Left ventricle myocardium inferior (tissue), 1 donor: ENCODE measurements around the gene PELI1. TPM values are rescaled to one million over a fixed set of nuclear protein-coding genes. Genes with fewer than 3 reads are reported as not detected.

Experiments
- DNase-seq: peaks from one replicate; pipeline ENCODE4 v3.0.0-alpha.2; 2020
- H3K27ac ChIP-seq: fragments of 200-600 bp; replicated peaks from 2 replicates; pipeline ENCODE4 v1.8.0; 2021
- H3K27me3 ChIP-seq: fragments of 200-600 bp; 2 replicates; pipeline ENCODE4 v1.8.0; 2021; ENCODE audit warnings: low read depth
- H3K36me3 ChIP-seq: fragments of 200-600 bp; 2 replicates; pipeline ENCODE4 v1.8.0; 2021
- H3K4me1 ChIP-seq: fragments of 200-600 bp; 2 replicates; pipeline ENCODE4 v1.8.0; 2021
- H3K4me3 ChIP-seq: fragments of 200-600 bp; 2 replicates; pipeline ENCODE4 v1.8.0; 2021; ENCODE audit warnings: mild to moderate bottlenecking, moderate library complexity
- H3K9me3 ChIP-seq: fragments of 200-600 bp; replicated peaks from 2 replicates; pipeline ENCODE4 v1.8.0; 2021
- CTCF ChIP-seq: fragments of 200-600 bp; IDR thresholded peaks from 2 replicates; pipeline ENCODE4 v1.8.0; 2021; ENCODE audit warnings: antibody characterized with exemption, mild to moderate bottlenecking, borderline replicate concordance
- intact Hi-C: fragments of 100-400 bp; cut with micrococcal nuclease; formaldehyde crosslinking; loops from one replicate; pipeline ENCODE4 v1.11.0; 2022
- total RNA-seq: library from RNA; stranded (reverse); fragmentation: NEBNext Ultra II Directional; extraction: Animal tissue kit (Norgen Biotek cat#: 25700); gene quantifications from one replicate; pipeline ENCODE4 v1.2.1, GENCODE V29; 2021
- donor health status: DM: no; HTN: yes; CAD: no; lungs with severe emphysema.

The PELI1 gene
- total RNA-seq, 1 donor from 2014 or later = 6.6 TPM

- intact Hi-C loops = no loop called here
- Histone ChIP-seq H3K4me3 (no peak overlapping the region), H3K4me1 (peaks cover 28% of the 10 kb centered on the region), H3K36me3 (no peaks in the 10 kb centered on the region), H3K9me3 (no peaks in the 10 kb centered on the region), H3K27me3 (no peaks in the 10 kb centered on the region), H3K27ac (no peak overlapping the region)
- no peak for TF ChIP-seq CTCF
- DNase-seq = no peak
Observed at GRCh38 chr2:64145714-64146113, 1.5 kb upstream of the PELI1 start.

- no peak for DNase-seq
- Histone ChIP-seq H3K9me3 (no peaks in the 10 kb centered on the region), H3K27ac (no peak overlapping the region), H3K36me3 (no peaks in the 10 kb centered on the region), H3K27me3 (no peaks in the 10 kb centered on the region), H3K4me1 (peaks cover 28% of the 10 kb centered on the region), H3K4me3 (no peak overlapping the region)
- no peak for TF ChIP-seq CTCF
- intact Hi-C loops = no loop called here
Observed at GRCh38 chr2:64145119-64145518, 899 bp upstream of the PELI1 start.

GRCh38 chr2:64143169-64144056 is 807 bp downstream of the PELI1 start:
- TF ChIP-seq CTCF = no peak
- H3K4me3 ChIP-seq = peak overlapping the region; percentile 97
- no peaks in the 10 kb centered on the region for H3K9me3 ChIP-seq
- H3K27me3 ChIP-seq = no peaks in the 10 kb centered on the region
- peak; percentile 33 for DNase-seq
- intact Hi-C loops = no loop called here
- peak overlapping the region; percentile 99 for H3K27ac ChIP-seq
- H3K4me1 ChIP-seq = peaks cover 44% of the 10 kb centered on the region
- H3K36me3 ChIP-seq = no peaks in the 10 kb centered on the region

- Histone ChIP-seq H3K27me3 (no peaks in the 10 kb centered on the region), H3K27ac (peak overlapping the region; percentile 99), H3K4me1 (peaks cover 50% of the 10 kb centered on the region), H3K4me3 (peak overlapping the region; percentile 97), H3K36me3 (no peaks in the 10 kb centered on the region), H3K9me3 (no peaks in the 10 kb centered on the region)
- intact Hi-C loops = no loop called here
- no peak for TF ChIP-seq CTCF
- no peak for DNase-seq
Observed at GRCh38 chr2:64142741-64143168, 1.5 kb downstream of the PELI1 start.

- TF ChIP-seq CTCF = no peak
- Histone ChIP-seq H3K27me3 (no peaks in the 10 kb centered on the region), H3K4me3 (peak overlapping the region; percentile 97), H3K36me3 (no peaks in the 10 kb centered on the region), H3K27ac (peak overlapping the region; percentile 99), H3K4me1 (peaks cover 56% of the 10 kb centered on the region), H3K9me3 (no peaks in the 10 kb centered on the region)
- no peak for DNase-seq
- intact Hi-C loops = no loop called here
Observed at GRCh38 chr2:64141674-64142405, 2.4 kb downstream of the PELI1 start.
